AG09309 (cell line): ENCODE data around the gene CELF4.

Experiments used
- DNase-seq: peaks from one replicate; pipeline ENCODE4 v3.0.0-alpha.2; 2010; ENCODE audit warnings: low read depth
- H3K4me3 ChIP-seq: 2 replicates; pipeline ENCODE4 v1.5.1; 2011; ENCODE audit warnings: mild to moderate bottlenecking, low read depth, low read length, moderate library complexity; ENCODE audit not compliant: control insufficient read depth
- CTCF ChIP-seq: IDR thresholded peaks from 2 replicates; pipeline ENCODE4 v1.5.1; 2011; ENCODE audit warnings: mild to moderate bottlenecking, low read depth, low read length, inconsistent platforms; ENCODE audit not compliant: insufficient read depth, control insufficient read depth; ENCODE audit errors: missing control alignments

The CELF4 gene

GRCh38 chr18:37270666-37271052, 294.9 kb downstream of the CELF4 start:
- no peak for DNase-seq
- H3K4me3 ChIP-seq: no peak overlapping the region
- TF ChIP-seq CTCF: no peak

GRCh38 chr18:37270038-37270665, 295.4 kb downstream of the CELF4 start:
- no peak for DNase-seq
- H3K4me3 ChIP-seq: no peak overlapping the region
- TF ChIP-seq CTCF: no peak

- no peak overlapping the region for H3K4me3 ChIP-seq
- no peak for DNase-seq
- peak; percentile 22 for TF ChIP-seq CTCF
These were observed 299.3 kb downstream of the CELF4 start for GRCh38 chr18:37266290-37266689.

- no peak for DNase-seq
- H3K4me3 ChIP-seq: no peak overlapping the region
- no peak for TF ChIP-seq CTCF
These were observed 300.2 kb downstream of the CELF4 start for GRCh38 chr18:37265382-37265781.

- TF ChIP-seq CTCF: no peak
- no peak overlapping the region for H3K4me3 ChIP-seq
- DNase-seq: no peak
These were observed 300.6 kb downstream of the CELF4 start for GRCh38 chr18:37264956-37265355.

GRCh38 chr18:37261988-37262387, 303.6 kb downstream of the CELF4 start:
- no peak for TF ChIP-seq CTCF
- DNase-seq: no peak
- no peak overlapping the region for H3K4me3 ChIP-seq

- no peak for DNase-seq
- H3K4me3 ChIP-seq: no peak overlapping the region
- TF ChIP-seq CTCF: no peak
These were observed 304.3 kb downstream of the CELF4 start for GRCh38 chr18:37261246-37261840.
